NCI-H187 (cell line): Measurements from ENCODE around the gene BFSP1.

ENCODE experiments used
- DNase-seq, 2 experiments: peaks; one replicate each; lab custom pipeline; 2025; lab: John Stamatoyannopoulos, UW

Gene BFSP1

DNA sequence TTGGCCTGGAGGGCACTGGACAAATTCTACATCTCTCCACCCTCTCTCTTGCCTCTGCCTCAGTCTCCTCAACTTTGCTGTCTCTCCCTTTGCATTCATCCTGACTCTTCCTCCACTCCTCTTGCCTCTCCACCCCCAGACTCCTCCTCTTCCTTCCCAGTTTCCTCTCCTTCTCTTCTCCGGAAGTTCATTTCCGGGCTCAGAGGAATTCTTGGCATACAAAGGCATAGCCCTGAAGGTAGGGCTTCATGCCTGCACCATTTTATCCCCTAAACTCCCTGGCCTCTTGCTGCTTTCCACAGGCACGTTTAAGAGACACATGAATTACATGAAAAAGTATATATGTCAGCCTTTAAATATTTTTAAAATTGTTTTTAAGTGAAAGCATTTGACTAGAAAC, 10.6 kb downstream of the BFSP1 start:
- DNase-seq = no peak

DNA sequence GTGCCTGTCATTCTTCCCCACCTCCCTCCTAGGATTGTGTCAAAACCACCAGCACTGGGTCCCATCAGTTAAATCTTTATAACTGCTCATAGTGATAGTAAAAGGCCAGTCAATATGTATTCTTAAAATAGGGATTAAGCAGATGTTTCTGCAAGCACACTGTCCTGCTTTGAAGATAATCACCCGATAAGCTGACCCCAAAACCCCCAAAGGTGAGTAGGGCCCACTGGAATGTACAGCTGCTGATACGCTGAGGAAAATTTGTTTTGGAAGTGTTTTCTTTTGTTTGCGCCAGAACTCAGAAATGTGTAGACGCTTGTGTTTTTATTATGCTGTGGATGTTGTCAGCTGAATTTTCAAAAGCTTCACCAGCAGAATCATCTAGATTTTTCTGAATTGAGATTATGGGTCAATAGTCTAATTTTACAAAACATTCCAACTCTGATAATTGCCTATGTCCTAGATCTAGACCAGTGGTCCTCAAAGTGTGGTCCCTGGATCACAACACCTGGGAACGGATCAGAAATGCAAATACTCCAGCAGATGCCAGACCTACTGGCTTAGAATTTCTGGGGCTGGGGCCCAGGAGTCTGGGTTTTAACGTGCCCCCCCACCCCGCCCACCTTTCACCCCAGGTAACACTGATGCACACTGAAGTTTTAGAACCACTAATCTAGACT, 11.4 kb downstream of the BFSP1 start:
- DNase-seq = no peak

- DNase-seq = no peak
Measured at GRCh38 chr20:17518339-17519052, 12.7 kb downstream of the BFSP1 start.

DNA sequence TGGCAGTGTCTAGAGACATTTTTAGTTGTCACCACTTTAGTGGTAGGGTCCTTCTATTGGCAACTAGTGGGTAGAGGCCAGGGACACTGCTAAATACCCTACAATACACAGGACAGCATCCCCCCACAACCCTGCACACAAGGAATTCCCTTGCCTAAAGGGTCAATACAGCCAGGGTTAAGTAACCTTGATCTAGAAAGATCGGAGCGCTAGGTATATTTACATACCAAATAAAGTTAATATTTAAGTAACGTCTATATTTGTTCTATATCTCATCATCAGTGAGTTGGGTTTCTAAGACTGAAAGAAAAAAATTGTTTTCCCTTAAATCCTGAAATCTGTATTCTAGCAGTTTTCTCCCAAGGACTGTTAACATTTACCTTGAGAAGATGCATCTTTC, 16.1 kb downstream of the BFSP1 start:
- no peak for DNase-seq

- no peak for DNase-seq
Measured at GRCh38 chr20:17513939-17514338, 17.2 kb downstream of the BFSP1 start.

DNA sequence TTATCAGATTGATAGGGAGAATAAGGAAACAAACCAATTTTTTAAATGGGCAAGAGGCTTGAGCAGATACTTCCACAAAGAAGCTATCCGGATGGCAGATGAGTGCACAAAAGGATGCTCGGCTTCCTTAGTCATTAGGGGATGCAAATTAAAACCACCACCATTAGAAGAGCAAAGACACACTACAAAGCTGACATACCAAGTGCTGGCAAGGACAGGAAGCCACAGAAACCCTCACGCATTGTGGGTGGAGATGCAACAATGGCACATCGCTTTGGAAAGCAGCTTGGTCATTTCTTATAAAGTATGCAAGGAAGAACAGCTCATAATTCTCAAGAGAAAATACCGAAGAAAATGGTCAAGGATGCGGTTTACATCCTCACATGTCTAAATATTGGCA, 19.8 kb downstream of the BFSP1 start:
- no peak for DNase-seq

GRCh38 chr20:17510548-17510947, 20.6 kb downstream of the BFSP1 start:
- no peak for DNase-seq

GRCh38 chr20:17508756-17509155, 22.4 kb downstream of the BFSP1 start:
- DNase-seq = no peak

- no peak for DNase-seq
Measured at GRCh38 chr20:17507531-17507930, 23.6 kb downstream of the BFSP1 start.

- DNase-seq = no peak
Measured at GRCh38 chr20:17507032-17507431, 24.1 kb downstream of the BFSP1 start.

DNA sequence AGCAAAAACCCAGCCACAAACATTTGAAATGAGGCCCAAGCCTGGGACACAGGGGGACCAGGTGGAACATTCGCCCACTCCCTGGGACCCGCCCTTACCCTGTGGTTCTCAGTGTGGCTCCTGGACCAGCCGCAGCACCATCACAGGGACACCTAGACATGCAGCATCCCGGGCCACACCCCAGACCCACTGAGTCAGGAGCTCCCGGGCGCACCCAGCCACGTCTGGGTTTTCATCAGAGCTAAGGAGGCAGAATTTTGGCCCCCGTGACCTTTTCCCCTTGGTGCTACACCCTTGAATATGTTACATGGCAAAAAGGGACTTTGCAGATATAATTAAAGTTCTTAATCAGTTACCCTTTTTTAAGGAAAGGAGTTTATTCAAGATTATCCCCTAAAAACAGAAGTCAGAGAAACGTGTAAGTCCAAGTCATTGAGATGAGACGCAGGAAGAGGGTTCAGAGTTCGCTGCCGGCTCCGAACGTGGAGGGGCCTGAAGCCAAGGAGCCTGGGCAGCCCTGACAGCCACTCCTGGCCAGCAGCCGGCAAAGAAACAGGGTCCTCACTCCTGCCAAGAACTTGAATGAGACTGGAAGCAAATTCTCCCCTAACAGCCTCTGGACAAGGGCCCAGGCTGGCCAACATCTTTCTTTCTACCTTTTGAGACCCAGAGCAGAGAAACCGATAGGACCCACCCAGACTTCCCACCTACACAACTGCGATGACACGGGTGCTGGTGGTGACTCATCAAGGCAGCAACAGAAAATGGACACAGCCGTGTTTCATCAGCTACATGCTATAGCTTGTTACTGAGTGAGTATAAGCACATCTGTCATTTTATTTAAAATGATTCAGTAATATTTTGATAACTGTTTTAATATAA, 25.3 kb downstream of the BFSP1 start:
- no peak for DNase-seq

DNA sequence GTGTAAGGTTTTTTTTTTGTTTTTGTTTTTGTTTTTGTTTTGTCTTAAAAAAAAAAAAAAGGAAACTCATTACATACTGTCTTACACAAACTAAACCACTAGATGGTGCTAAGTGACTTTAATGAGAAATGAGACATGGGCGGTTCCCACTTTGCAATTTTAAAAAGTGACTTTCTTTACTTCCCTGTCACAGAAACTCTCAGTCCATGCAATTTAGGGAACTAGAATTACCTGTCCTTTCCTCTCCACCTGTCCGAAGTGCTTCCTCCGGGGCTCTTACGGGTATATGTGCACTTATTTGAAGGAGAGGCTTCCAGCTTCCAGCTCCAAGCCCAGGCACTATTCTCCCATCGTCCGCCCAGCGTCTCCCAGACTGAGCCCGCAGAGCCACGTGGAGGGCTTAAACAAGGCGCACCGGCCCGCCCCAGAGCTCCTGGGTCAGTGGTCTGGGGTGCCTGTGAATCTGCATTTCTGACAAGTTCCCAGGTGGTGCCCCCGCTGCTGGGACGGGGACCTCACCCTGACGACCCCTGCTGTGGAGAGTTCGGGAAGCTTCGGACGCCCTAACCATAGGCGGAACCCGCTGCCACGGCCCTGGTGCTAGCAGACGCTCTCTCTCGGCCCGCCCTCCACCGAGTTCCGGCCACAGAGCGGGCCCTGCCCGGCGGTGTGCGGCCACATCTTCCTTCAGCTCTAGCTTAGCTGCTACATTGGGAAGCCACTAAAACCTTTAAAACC, 26.1 kb downstream of the BFSP1 start:
- no peak for DNase-seq

- DNase-seq = no peak
Measured at GRCh38 chr20:17504066-17504897, 26.9 kb downstream of the BFSP1 start.

GRCh38 chr20:17503301-17504065, 27.7 kb downstream of the BFSP1 start:
- no peak for DNase-seq

GRCh38 chr20:17502105-17502504, 29.1 kb downstream of the BFSP1 start:
- no peak for DNase-seq

- DNase-seq = no peak
Measured at GRCh38 chr20:17501701-17502100, 29.5 kb downstream of the BFSP1 start.

GRCh38 chr20:17500826-17501225, 30.4 kb downstream of the BFSP1 start:
- no peak for DNase-seq

- no peak for DNase-seq
Measured at GRCh38 chr20:17500271-17500670, 30.9 kb downstream of the BFSP1 start.

DNA sequence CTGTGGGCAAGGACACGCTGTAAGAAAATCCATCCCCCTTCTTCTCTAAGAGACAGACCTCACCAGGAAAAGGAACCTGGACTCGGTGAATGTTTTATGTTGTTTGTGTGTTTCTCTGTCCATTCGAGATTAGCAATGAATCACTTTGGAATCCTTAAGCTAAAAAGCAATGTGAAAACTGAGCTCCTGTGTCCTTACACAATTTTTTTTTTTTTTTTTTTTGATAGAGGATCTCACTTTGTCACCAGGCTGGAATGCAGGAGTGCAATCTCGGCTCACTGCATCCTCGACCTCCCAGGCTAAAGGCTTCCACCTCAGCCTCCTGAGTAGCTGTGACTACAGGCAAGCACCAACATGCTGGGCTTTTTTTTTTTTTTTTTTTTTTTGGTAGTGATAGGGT, 32.1 kb downstream of the BFSP1 start:
- DNase-seq = no peak

- DNase-seq = no peak
Measured at GRCh38 chr20:17498641-17499040, 32.5 kb downstream of the BFSP1 start.
